ENCODE results near the gene CLN5.
A peak's percentile ranks its signal among the peaks of the same experiment; 100 is the strongest.
"Not testable (repeated sequence)": the region's sequence is repeated elsewhere in the genome, so short reads cannot be mapped to it uniquely, and the experiment has no call there.

Gene CLN5

GRCh38 chr13:76991796-76992547 lies at the start of gene CLN5:
Gene CLN5 (plus strand): TSS chr13:76992081. CDS start chr13:76992099, 18 bp downstream.
- DNase-seq, result peak; percentile 82

- DNase-seq, result no peak
These were observed 49.5 kb upstream of the CLN5 start for GRCh38 chr13:76942363-76942762.

- DNase-seq, result no peak
These were observed 48.2 kb upstream of the CLN5 start for GRCh38 chr13:76943646-76944045.

- DNase-seq, result no peak
These were observed 47.4 kb upstream of the CLN5 start for GRCh38 chr13:76944456-76944855.

- DNase-seq, result no peak
These were observed 43.7 kb upstream of the CLN5 start, which contains the start of gene ACOD1 for GRCh38 chr13:76948149-76948548. Gene ACOD1 (plus strand): TSS chr13:76948511. CDS start chr13:76948559, 48 bp downstream.

GRCh38 chr13:76950101-76950500 lies 41.8 kb upstream of the CLN5 start:
- DNase-seq, result no peak

- DNase-seq, result no peak
These were observed 37.9 kb upstream of the CLN5 start for GRCh38 chr13:76953968-76954367.

- DNase-seq, result no peak
These were observed 37.3 kb upstream of the CLN5 start for GRCh38 chr13:76954538-76954937.

GRCh38 chr13:76955193-76955592 lies 36.7 kb upstream of the CLN5 start:
- DNase-seq, result no peak

GRCh38 chr13:76955661-76956060 lies 36.2 kb upstream of the CLN5 start:
- DNase-seq, result no peak

- no peak for DNase-seq
These were observed 32.9 kb upstream of the CLN5 start for GRCh38 chr13:76958841-76959432.

GRCh38 chr13:76959734-76960133 lies 32.1 kb upstream of the CLN5 start:
- DNase-seq, result not testable (repeated sequence)

- DNase-seq, result no peak
These were observed 26.0 kb upstream of the CLN5 start for GRCh38 chr13:76965759-76966421.

- DNase-seq, result no peak
These were observed 24.9 kb upstream of the CLN5 start for GRCh38 chr13:76967031-76967430.

GRCh38 chr13:76968041-76968440 lies 23.8 kb upstream of the CLN5 start:
- DNase-seq, result no peak

GRCh38 chr13:76969488-76970365 lies 22.2 kb upstream of the CLN5 start:
- no peak for DNase-seq

- DNase-seq, result no peak
These were observed 20.7 kb upstream of the CLN5 start for GRCh38 chr13:76971215-76971614.

GRCh38 chr13:76971851-76972829 lies 19.7 kb upstream of the CLN5 start:
- no peak for DNase-seq

- no peak for DNase-seq
These were observed 17.8 kb upstream of the CLN5 start for GRCh38 chr13:76973920-76974617.

GRCh38 chr13:76974618-76974975 lies 17.3 kb upstream of the CLN5 start:
- no peak for DNase-seq

GRCh38 chr13:76975863-76976262 lies 16.0 kb upstream of the CLN5 start:
- no peak for DNase-seq

Measured in NCI-H774 (cell line).